GM12878 (cell line): ENCODE measurements around the gene SFR1. TPM values are rescaled to one million over a fixed set of nuclear protein-coding genes. Genes with fewer than 3 reads are reported as not detected.

ENCODE experiments used
- BRCA1 ChIP-seq: IDR thresholded peaks from 2 replicates; pipeline ENCODE4 v1.6.1; 2011; ENCODE audit warnings: low read depth, low read length, improper control_type of control experiment
- CHD4 ChIP-seq: fragments of 200-600 bp; sonication (generic); IDR thresholded peaks from 2 replicates; pipeline ENCODE4 v1.6.1; 2016; ENCODE audit warnings: mild to moderate bottlenecking
- HDAC6 ChIP-seq: fragments of 200-600 bp; sonication (generic); IDR thresholded peaks from one replicate; pipeline ENCODE4 v1.8.0; 2017; ENCODE audit warnings: antibody characterized with exemption; ENCODE audit not compliant: unreplicated experiment
- IKZF2 ChIP-seq, 2 experiments: fragments of 450-650 bp; IDR thresholded peaks; 2 replicates each; pipeline ENCODE4 v1.6.1; 2017; ENCODE audit warnings: mild to moderate bottlenecking in 2 of 2, moderate library complexity in 2 of 2
- RAD21 ChIP-seq: IDR thresholded peaks from 2 replicates; pipeline ENCODE4 v1.6.1; 2011; ENCODE audit warnings: mild to moderate bottlenecking, low read depth, low read length, moderate library complexity; ENCODE audit not compliant: insufficient read depth
- RB1 ChIP-seq: fragments of 450-650 bp; formaldehyde crosslinking; IDR thresholded peaks from 2 replicates; pipeline ENCODE4 v1.6.1; 2017; ENCODE audit warnings: mild to moderate bottlenecking, borderline replicate concordance
- RELA ChIP-seq: fragments of 450-650 bp; IDR thresholded peaks from 2 replicates; pipeline ENCODE4 v1.8.0; 2014; ENCODE audit warnings: borderline replicate concordance; ENCODE audit not compliant: partially characterized antibody
- SMC3 ChIP-seq: IDR thresholded peaks from 2 replicates; pipeline ENCODE4 v1.6.1; 2011; ENCODE audit warnings: low read length, improper control_type of control experiment, borderline replicate concordance
- STAT1 ChIP-seq: fragments of 450-650 bp; conservative IDR thresholded peaks from 2 replicates; pipeline ENCODE4 v1.6.1; 2014; ENCODE audit warnings: antibody characterized with exemption, mild to moderate bottlenecking
- polyA plus RNA-seq, 11 experiments: library from polyadenylated mRNA; depleted of rRNA in 4 of 11; unstranded in 6 of 11; stranded (reverse) in 5 of 11; fragments of >200 nt; fragmentation: Nextera tagmentation in 4 of 11; fragmentation: Illumina TruSeq in 1 of 11; extraction: Ambion mirVana in 4 of 11; extraction: Trizol in 1 of 11; gene quantifications; 1 replicate in 1 of 11; 2 replicates in 10 of 11; pipeline versions ENCODE4 v1.2.1 to v1.2.3, GENCODE V29; 2011 to 2016; ENCODE audit warnings: inconsistent platforms in 2 of 11, missing spikeins in 2 of 11, low read depth in 1 of 11
- total RNA-seq, 4 experiments: library from RNA; depleted of rRNA in 3 of 4; stranded (reverse); fragments of >200 nt in 3 of 4; fragmentation: Illumina TruSeq in 1 of 4; extraction: Trizol in 1 of 4; gene quantifications; 2 replicates each; pipeline versions ENCODE4 v1.2.1 to v1.2.3, GENCODE V29; 2013 to 2021
- TF ChIP-seq, protein P1 (sequence below): fragments of 450-650 bp; formaldehyde crosslinking; IDR thresholded peaks from 2 replicates; pipeline ENCODE4 v1.5.0; 2022; ENCODE audit warnings: mild to moderate bottlenecking, missing genetic modification characterization
- TF ChIP-seq, protein P2 (sequence below): fragments of 450-650 bp; IDR thresholded peaks from 2 replicates; pipeline ENCODE4 v1.6.1; 2017; ENCODE audit warnings: mild to moderate bottlenecking, low read depth, inconsistent platforms; ENCODE audit not compliant: poor library complexity, severe bottlenecking
- TF ChIP-seq, protein P3 (sequence below): fragments of 150-350 bp; IDR thresholded peaks from 2 replicates; pipeline ENCODE4 v1.6.1; 2016; ENCODE audit warnings: low read depth, low read length

Gene SFR1
- total and polyA plus RNA-seq, 10 of the 15 experiments (the other 5 are each of a cell fraction or from before 2014, with no cell fraction given) = 6.9 to 31.5 (median 14.9) TPM

DNA sequence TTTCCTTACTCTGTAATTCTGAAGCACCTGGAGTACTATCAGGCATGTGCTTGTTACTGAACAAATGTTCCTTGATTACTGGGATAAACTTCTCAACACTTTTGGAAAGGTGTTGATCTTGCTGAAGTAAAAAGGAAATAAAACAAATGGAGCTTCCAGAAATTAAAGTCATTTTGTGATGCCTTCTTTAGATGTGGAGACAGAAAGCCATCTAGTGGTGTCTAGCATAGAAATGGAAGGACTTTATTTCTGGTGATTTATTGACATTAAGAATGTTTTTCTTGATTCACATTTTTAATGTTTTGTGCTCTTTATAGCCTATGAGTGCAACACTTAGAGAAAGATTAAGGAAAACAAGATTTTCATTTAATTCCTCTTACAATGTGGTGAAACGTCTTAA lies 1.4 kb downstream of the SFR1 start (continued):
- TF ChIP-seq, protein P1, sequence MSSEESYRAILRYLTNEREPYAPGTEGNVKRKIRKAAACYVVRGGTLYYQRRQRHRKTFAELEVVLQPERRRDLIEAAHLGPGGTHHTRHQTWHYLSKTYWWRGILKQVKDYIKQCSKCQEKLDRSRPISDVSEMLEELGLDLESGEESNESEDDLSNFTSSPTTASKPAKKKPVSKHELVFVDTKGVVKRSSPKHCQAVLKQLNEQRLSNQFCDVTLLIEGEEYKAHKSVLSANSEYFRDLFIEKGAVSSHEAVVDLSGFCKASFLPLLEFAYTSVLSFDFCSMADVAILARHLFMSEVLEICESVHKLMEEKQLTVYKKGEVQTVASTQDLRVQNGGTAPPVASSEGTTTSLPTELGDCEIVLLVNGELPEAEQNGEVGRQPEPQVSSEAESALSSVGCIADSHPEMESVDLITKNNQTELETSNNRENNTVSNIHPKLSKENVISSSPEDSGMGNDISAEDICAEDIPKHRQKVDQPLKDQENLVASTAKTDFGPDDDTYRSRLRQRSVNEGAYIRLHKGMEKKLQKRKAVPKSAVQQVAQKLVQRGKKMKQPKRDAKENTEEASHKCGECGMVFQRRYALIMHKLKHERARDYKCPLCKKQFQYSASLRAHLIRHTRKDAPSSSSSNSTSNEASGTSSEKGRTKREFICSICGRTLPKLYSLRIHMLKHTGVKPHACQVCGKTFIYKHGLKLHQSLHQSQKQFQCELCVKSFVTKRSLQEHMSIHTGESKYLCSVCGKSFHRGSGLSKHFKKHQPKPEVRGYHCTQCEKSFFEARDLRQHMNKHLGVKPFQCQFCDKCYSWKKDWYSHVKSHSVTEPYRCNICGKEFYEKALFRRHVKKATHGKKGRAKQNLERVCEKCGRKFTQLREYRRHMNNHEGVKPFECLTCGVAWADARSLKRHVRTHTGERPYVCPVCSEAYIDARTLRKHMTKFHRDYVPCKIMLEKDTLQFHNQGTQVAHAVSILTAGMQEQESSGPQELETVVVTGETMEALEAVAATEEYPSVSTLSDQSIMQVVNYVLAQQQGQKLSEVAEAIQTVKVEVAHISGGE = no peak
- TF ChIP-seq HDAC6 (no peak), RELA (no peak), IKZF2 (IDR thresholded peaks at IDR 0.05) (no peak), SMC3 (peak; percentile 43; the same call in 1 of the 2 replicates), BRCA1 (no peak), RB1 (no peak), STAT1 (no peak), RAD21 (peak; percentile 45), CHD4 (no peak)
- TF ChIP-seq, protein P2, sequence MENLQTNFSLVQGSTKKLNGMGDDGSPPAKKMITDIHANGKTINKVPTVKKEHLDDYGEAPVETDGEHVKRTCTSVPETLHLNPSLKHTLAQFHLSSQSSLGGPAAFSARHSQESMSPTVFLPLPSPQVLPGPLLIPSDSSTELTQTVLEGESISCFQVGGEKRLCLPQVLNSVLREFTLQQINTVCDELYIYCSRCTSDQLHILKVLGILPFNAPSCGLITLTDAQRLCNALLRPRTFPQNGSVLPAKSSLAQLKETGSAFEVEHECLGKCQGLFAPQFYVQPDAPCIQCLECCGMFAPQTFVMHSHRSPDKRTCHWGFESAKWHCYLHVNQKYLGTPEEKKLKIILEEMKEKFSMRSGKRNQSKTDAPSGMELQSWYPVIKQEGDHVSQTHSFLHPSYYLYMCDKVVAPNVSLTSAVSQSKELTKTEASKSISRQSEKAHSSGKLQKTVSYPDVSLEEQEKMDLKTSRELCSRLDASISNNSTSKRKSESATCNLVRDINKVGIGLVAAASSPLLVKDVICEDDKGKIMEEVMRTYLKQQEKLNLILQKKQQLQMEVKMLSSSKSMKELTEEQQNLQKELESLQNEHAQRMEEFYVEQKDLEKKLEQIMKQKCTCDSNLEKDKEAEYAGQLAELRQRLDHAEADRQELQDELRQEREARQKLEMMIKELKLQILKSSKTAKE = peak; percentile 20
- TF ChIP-seq, protein P3, sequence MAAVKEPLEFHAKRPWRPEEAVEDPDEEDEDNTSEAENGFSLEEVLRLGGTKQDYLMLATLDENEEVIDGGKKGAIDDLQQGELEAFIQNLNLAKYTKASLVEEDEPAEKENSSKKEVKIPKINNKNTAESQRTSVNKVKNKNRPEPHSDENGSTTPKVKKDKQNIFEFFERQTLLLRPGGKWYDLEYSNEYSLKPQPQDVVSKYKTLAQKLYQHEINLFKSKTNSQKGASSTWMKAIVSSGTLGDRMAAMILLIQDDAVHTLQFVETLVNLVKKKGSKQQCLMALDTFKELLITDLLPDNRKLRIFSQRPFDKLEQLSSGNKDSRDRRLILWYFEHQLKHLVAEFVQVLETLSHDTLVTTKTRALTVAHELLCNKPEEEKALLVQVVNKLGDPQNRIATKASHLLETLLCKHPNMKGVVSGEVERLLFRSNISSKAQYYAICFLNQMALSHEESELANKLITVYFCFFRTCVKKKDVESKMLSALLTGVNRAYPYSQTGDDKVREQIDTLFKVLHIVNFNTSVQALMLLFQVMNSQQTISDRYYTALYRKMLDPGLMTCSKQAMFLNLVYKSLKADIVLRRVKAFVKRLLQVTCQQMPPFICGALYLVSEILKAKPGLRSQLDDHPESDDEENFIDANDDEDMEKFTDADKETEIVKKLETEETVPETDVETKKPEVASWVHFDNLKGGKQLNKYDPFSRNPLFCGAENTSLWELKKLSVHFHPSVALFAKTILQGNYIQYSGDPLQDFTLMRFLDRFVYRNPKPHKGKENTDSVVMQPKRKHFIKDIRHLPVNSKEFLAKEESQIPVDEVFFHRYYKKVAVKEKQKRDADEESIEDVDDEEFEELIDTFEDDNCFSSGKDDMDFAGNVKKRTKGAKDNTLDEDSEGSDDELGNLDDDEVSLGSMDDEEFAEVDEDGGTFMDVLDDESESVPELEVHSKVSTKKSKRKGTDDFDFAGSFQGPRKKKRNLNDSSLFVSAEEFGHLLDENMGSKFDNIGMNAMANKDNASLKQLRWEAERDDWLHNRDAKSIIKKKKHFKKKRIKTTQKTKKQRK = no peak
